K562 (cell line): ENCODE data around the gene SLC22A4. TPM values are rescaled to one million over a fixed set of nuclear protein-coding genes. Genes with fewer than 3 reads are reported as not detected.

Experiments
- ATAC-seq: fragments of 200-7000 bp; cut with Tn5 transposase; 3 replicates; pipeline ENCODE4 v1.9.1; 2020; ENCODE audit warnings: moderate library complexity
- BruUV-seq: library from RNA; stranded (reverse); fragments of 400-500 nt; replicated peaks from 2 replicates; lab custom pipeline; 2021; lab: Mats Ljungman, UMichigan
- CTCF ChIA-PET: fragments of 300-600 bp; formaldehyde crosslinking; extraction: SDS; loops from one replicate; lab custom pipeline; 2021; ENCODE audit warnings: low intra/inter-chr PET ratio; lab: Yijun Ruan, JAX
- POLR2A ChIA-PET: fragments of 300-600, 350-650 bp; sonication (Branson Sonifier 250); formaldehyde crosslinking; extraction: SDS; loops from one replicate; lab custom pipeline; 2021; ENCODE audit warnings: antibody characterized with exemption, inconsistent platforms; lab: Yijun Ruan, JAX
- DNase-seq, 4 experiments: peaks; one replicate each; pipeline versions ENCODE4 v3.0.0 to v3.0.0-alpha.2; 2011 to 2018; ENCODE audit warnings: low spot score in 3 of 4, mixed read lengths in 3 of 4; ENCODE audit errors: extremely low read depth in 1 of 4
- FAIRE-seq: peaks from 2 replicates; lab custom pipeline; 2011; peaks lifted over from hg19 to GRCh38; lab: Jason Lieb, UNC
- H2AFZ ChIP-seq: 2 replicates; pipeline ENCODE4 v1.6.0; 2011; ENCODE audit warnings: low read depth, low read length, control low read depth, inconsistent platforms
- H3K27ac ChIP-seq: fragments of 200-600 bp; 3 replicates; pipeline ENCODE4 v1.8.0; 2011; ENCODE audit warnings: low read depth, mild to moderate bottlenecking, control low read depth, inconsistent platforms, low read length, moderate library complexity, mixed read lengths; ENCODE audit errors: extremely low read depth
- H3K27me3 ChIP-seq, 2 experiments: fragments of 300-600 bp in 1 of 2; 2 replicates in 1 of 2; 3 replicates in 1 of 2; pipeline versions ENCODE4 v1.6.0 to v1.8.0; 2011; ENCODE audit warnings: inconsistent platforms in 2 of 2, low read length in 2 of 2, mild to moderate bottlenecking in 1 of 2, mixed read lengths in 1 of 2, moderate library complexity in 1 of 2; ENCODE audit not compliant: control insufficient read depth in 2 of 2, insufficient read depth in 2 of 2
- H3K36me3 ChIP-seq: fragments of 300-600 bp; 3 replicates; pipeline ENCODE4 v1.8.0; 2011; ENCODE audit warnings: mild to moderate bottlenecking, low read length, inconsistent platforms; ENCODE audit not compliant: control insufficient read depth, insufficient read depth
- H3K4me1 ChIP-seq, 2 experiments: fragments of 200-600 bp in 1 of 2; replicated peaks in 1 of 2; 2 replicates in 1 of 2; 3 replicates in 1 of 2; pipeline versions ENCODE4 v1.5.1 to v1.8.0; 2011; ENCODE audit warnings: inconsistent platforms in 2 of 2, low read length in 2 of 2, mild to moderate bottlenecking in 1 of 2, mixed read lengths in 1 of 2, moderate library complexity in 1 of 2; ENCODE audit not compliant: control insufficient read depth in 2 of 2, insufficient read depth in 2 of 2
- H3K4me2 ChIP-seq: 2 replicates; pipeline ENCODE4 v1.6.1; 2011; ENCODE audit warnings: low read length, control low read depth, inconsistent platforms, mixed read lengths; ENCODE audit not compliant: insufficient read depth
- H3K4me3 ChIP-seq: fragments of 200-600 bp; sonication (generic), shearing (Covaris generic); 2 replicates; pipeline ENCODE4 v1.5.1; 2016; ENCODE audit warnings: control low read depth, inconsistent platforms
- H3K79me2 ChIP-seq: fragments of 200-600 bp; 3 replicates; pipeline ENCODE4 v1.8.0; 2011; ENCODE audit warnings: low read length, inconsistent platforms; ENCODE audit not compliant: control insufficient read depth, insufficient read depth
- H3K9ac ChIP-seq, 2 experiments: 2 replicates each; pipeline versions ENCODE4 v1.6.0 to v1.6.1; 2011; ENCODE audit warnings: low read depth in 2 of 2, low read length in 2 of 2, control low read depth in 1 of 2, inconsistent platforms in 1 of 2, mild to moderate bottlenecking in 1 of 2, mixed read lengths in 1 of 2; ENCODE audit not compliant: insufficient read depth in 1 of 2
- H3K9me1 ChIP-seq: one replicate; pipeline ENCODE4 v1.6.0; 2011; ENCODE audit warnings: inconsistent platforms, mild to moderate bottlenecking, low read length, moderate library complexity; ENCODE audit not compliant: control insufficient read depth, insufficient read depth
- H3K9me3 ChIP-seq: replicated peaks from 2 replicates; pipeline ENCODE4 v1.5.1; 2011; ENCODE audit warnings: low read depth, low read length, inconsistent platforms; ENCODE audit not compliant: control insufficient read depth, insufficient read depth
- H4K20me1 ChIP-seq: replicated peaks from 2 replicates; pipeline ENCODE4 v1.6.1; 2011; ENCODE audit warnings: low read length, inconsistent platforms, mixed read lengths; ENCODE audit not compliant: control insufficient read depth, insufficient read depth
- ARID1B ChIP-seq: fragments of 450-650 bp; IDR thresholded peaks from 2 replicates; pipeline ENCODE4 v1.6.1; 2016; ENCODE audit warnings: antibody characterized with exemption, mild to moderate bottlenecking, inconsistent platforms
- ARID2 ChIP-seq: fragments of 450-650 bp; IDR thresholded peaks from 2 replicates; pipeline ENCODE4 v1.6.1; 2017; ENCODE audit warnings: antibody characterized with exemption, mild to moderate bottlenecking
- BACH1 ChIP-seq: fragments of 200-800 bp; sonication (Bioruptor generic); IDR thresholded peaks from 2 replicates; pipeline ENCODE4 v1.6.1; 2016; ENCODE audit warnings: missing genetic modification characterization, missing compliant biosample characterization
- CBX3 ChIP-seq, 2 experiments: IDR thresholded peaks; 1 replicate in 1 of 2; 2 replicates in 1 of 2; pipeline ENCODE4 v1.6.1; 2012; ENCODE audit warnings: inconsistent platforms in 2 of 2, low read length in 2 of 2, borderline replicate concordance in 1 of 2, control low read depth in 1 of 2
- MCM2 ChIP-seq: fragments of 450-650 bp; IDR thresholded peaks from 2 replicates; pipeline ENCODE4 v1.6.1; 2017; ENCODE audit warnings: low read depth, mild to moderate bottlenecking
- MEF2A ChIP-seq: IDR thresholded peaks from 2 replicates; pipeline ENCODE4 v1.6.1; 2011; ENCODE audit warnings: low read depth, mild to moderate bottlenecking, low read length, moderate library complexity; ENCODE audit not compliant: control insufficient read depth
- NCOA6 ChIP-seq: fragments of 450-650 bp; IDR thresholded peaks from 2 replicates; pipeline ENCODE4 v1.6.1; 2017; ENCODE audit warnings: mild to moderate bottlenecking
- RNF2 ChIP-seq: sonication (generic); IDR thresholded peaks from 2 replicates; pipeline ENCODE4 v1.6.1; 2016
- SLC30A9 ChIP-seq: fragments of 250-450 bp; sonication (Bioruptor Pico); IDR thresholded peaks from 2 replicates; pipeline ENCODE4 v1.8.0; 2022; ENCODE audit warnings: mild to moderate bottlenecking, moderate library complexity
- SMARCA4 ChIP-seq: fragments of 450-650 bp; IDR thresholded peaks from 2 replicates; pipeline ENCODE4 v1.6.1; 2016
- ZBTB9 ChIP-seq: fragments of 450-650 bp; formaldehyde crosslinking; IDR thresholded peaks from 2 replicates; pipeline ENCODE4 v1.4.0; 2020; ENCODE audit warnings: mild to moderate bottlenecking, moderate library complexity
- ZNF134 ChIP-seq: fragments of 250-450 bp; sonication (Bioruptor Pico); conservative IDR thresholded peaks from 2 replicates; pipeline ENCODE4 v1.4.0; 2020
- ZNF316 ChIP-seq: fragments of 450-650 bp; IDR thresholded peaks from 2 replicates; pipeline ENCODE4 v1.6.1; 2016
- ZSCAN32 ChIP-seq: fragments of 450-650 bp; formaldehyde crosslinking; IDR thresholded peaks from 2 replicates; pipeline ENCODE4 v1.4.0; 2020; ENCODE audit warnings: mild to moderate bottlenecking, moderate library complexity
- WGBS: fragments of 100-300 bp; shearing (Covaris generic); methylation state at CpG from one replicate; pipeline ENCODE4 v1.1.6; 2016; ENCODE audit warnings: low coverage, mixed read lengths; ENCODE audit not compliant: insufficient coverage; ENCODE audit errors: missing lambda C conversion rate; 5-methylcytosine and 5-hydroxymethylcytosine counted together
- in situ Hi-C: fragments of 300-500 bp; cut with MboI; formaldehyde crosslinking; loops from 4 replicates; pipeline ENCODE4 v1.15.0; 2018; ENCODE audit warnings: inconsistent platforms, mixed read lengths
- intact Hi-C: fragments of 100-400 bp; cut with micrococcal nuclease; formaldehyde crosslinking; loops from 2 replicates; pipeline ENCODE4 v1.14.2; 2022
- polyA plus RNA-seq, 8 experiments: library from polyadenylated mRNA; depleted of rRNA in 4 of 8; stranded (reverse) in 5 of 8; unstranded in 3 of 8; fragments of >200 nt; fragmentation: Nextera tagmentation in 2 of 8; fragmentation: Illumina TruSeq in 1 of 8; extraction: Ambion mirVana in 2 of 8; extraction: Trizol in 1 of 8; gene quantifications; 2 replicates each; pipeline versions ENCODE4 v1.2.1 to v1.2.3, GENCODE V29; 2011 to 2014; ENCODE audit warnings: inconsistent platforms in 1 of 8, missing spikeins in 1 of 8
- total RNA-seq, 7 experiments: library from RNA; depleted of rRNA in 6 of 7; stranded (reverse); fragments of >200 nt in 6 of 7; fragmentation: Illumina TruSeq in 2 of 7; extraction: Trizol in 2 of 7; gene quantifications; 2 replicates each; pipeline versions ENCODE4 v1.2.1 to v1.2.3, GENCODE V29; 2011 to 2021; ENCODE audit warnings: low replicate concordance in 1 of 7
- TF ChIP-seq, protein P1 (sequence below), 2 experiments: IDR thresholded peaks; 2 replicates each; pipeline ENCODE4 v1.6.1; 2011; ENCODE audit warnings: borderline replicate concordance in 1 of 2, control low read depth in 1 of 2, low read depth in 1 of 2, low read length in 1 of 2, mild to moderate bottlenecking in 1 of 2, mixed read lengths in 1 of 2, moderate library complexity in 1 of 2; ENCODE audit not compliant: insufficient read depth in 1 of 2, insufficient read length in 1 of 2, poor library complexity in 1 of 2, severe bottlenecking in 1 of 2; ENCODE audit errors: extremely low read depth in 1 of 2

Gene SLC22A4
- total and polyA plus RNA-seq, 9 of the 15 experiments (the other 6 are each of a cell fraction or from before 2014, with no cell fraction given) = 2.7 to 9.5 (median 6.2) TPM

- peaks cover 10 to 12% of the 10 kb centered on the region in 2 experiments; a peak in 3 of 5 replicates for H3K4me1 ChIP-seq
- ATAC-seq (no peak), FAIRE-seq (no peak), DNase-seq (no peak)
- TF ChIP-seq MCM2 = no peak
- TF ChIP-seq BACH1 = no peak
- no peak for TF ChIP-seq RNF2
- no peak for TF ChIP-seq ZNF134 (CRISPR knock-in tag)
- no peak for TF ChIP-seq ZSCAN32 (CRISPR knock-in tag)
- no peak for TF ChIP-seq NCOA6
- TF ChIP-seq ZBTB9 = no peak
- no peak for TF ChIP-seq SMARCA4
- no peak for TF ChIP-seq CBX3 (IDR thresholded peaks at IDR 0.05; ENCODE audit: borderline replicate concordance in 1 of 2, low read length in 2 of 2)
- TF ChIP-seq MEF2A = no peak
- TF ChIP-seq ARID1B = no peak
- TF ChIP-seq ZNF316 = no peak
- TF ChIP-seq, protein P1, sequence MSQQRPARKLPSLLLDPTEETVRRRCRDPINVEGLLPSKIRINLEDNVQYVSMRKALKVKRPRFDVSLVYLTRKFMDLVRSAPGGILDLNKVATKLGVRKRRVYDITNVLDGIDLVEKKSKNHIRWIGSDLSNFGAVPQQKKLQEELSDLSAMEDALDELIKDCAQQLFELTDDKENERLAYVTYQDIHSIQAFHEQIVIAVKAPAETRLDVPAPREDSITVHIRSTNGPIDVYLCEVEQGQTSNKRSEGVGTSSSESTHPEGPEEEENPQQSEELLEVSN (IDR thresholded peaks at IDR 0.05; ENCODE audit: borderline replicate concordance in 1 of 2, extremely low read depth in 1 of 2, insufficient read depth in 1 of 2, insufficient read length in 1 of 2, low read depth in 1 of 2, low read length in 1 of 2, poor library complexity in 1 of 2, severe bottlenecking in 1 of 2) = no peak
- no peak for TF ChIP-seq ARID2
- TF ChIP-seq SLC30A9 (CRISPR knock-in tag) = no peak
- no TSS peak for BruUV-seq
- in situ Hi-C loops (loop anchor here (10.0 to 25.0 kb wide), 2 partner anchors 110 to 322 kb away; partner anchors contain the start of genes CSF2, IL3 and IRF1), intact Hi-C loops (loop anchor here (10.0 kb wide), 2 partner anchors 200 to 320 kb away; partner anchors contain the start of gene IL3)
- ChIA-PET CTCF (interaction anchor here (0.6 to 3.9 kb wide), 4 partner anchors 113 to 499 kb away, joined by 3 to 79 read pairs (median 4); no protein-coding TSS in a partner anchor), POLR2A (interaction anchor here (0.8 to 1.3 kb wide), 2 partner anchors 111 to 122 kb away, joined by 3 read pairs; no protein-coding TSS in a partner anchor)
- H4K20me1 ChIP-seq = no peaks in the 10 kb centered on the region
- no peak overlapping the region for H2AFZ ChIP-seq
- no peaks in the 10 kb centered on the region for H3K9me1 ChIP-seq
- no peaks in the 10 kb centered on the region for H3K9me3 ChIP-seq
- H3K9ac ChIP-seq = no peak overlapping the region
- H3K79me2 ChIP-seq = no peaks in the 10 kb centered on the region
- H3K4me2 ChIP-seq = no peak overlapping the region
- no peaks in the 10 kb centered on the region for H3K27me3 ChIP-seq
- H3K27ac ChIP-seq = no peak overlapping the region
- WGBS = 75% methylated on average over 4 of the region's 4 CpGs
- H3K36me3 ChIP-seq = peaks cover 62% of the 10 kb centered on the region
- no peak overlapping the region for H3K4me3 ChIP-seq
Measured at GRCh38 chr5:132384506-132385050, 90.4 kb downstream of the SLC22A4 start.
